IMR-90 (cell line): ENCODE measurements around the gene ADGRB3. TPM values are rescaled to one million over a fixed set of nuclear protein-coding genes. Genes with fewer than 3 reads are reported as not detected.

Experiments used
- ATAC-seq: fragments of 200-7000 bp; cut with Tn5 transposase; 2 replicates; pipeline ENCODE4 v1.9.1; 2020; ENCODE audit warnings: low read depth, mild to moderate bottlenecking, moderate library complexity
- BruUV-seq: library from RNA; stranded (reverse); fragments of 400-500 nt; replicated peaks from 2 replicates; lab custom pipeline; 2021; lab: Mats Ljungman, UMichigan
- CTCF ChIA-PET: fragments of 300-600 bp; formaldehyde crosslinking; extraction: SDS; loops from one replicate; lab custom pipeline; 2021; ENCODE audit warnings: antibody characterized with exemption; lab: Yijun Ruan, JAX
- POLR2A ChIA-PET: fragments of 300-600 bp; sonication (Branson Sonifier 250); formaldehyde crosslinking; loops from one replicate; lab custom pipeline; 2022; ENCODE audit warnings: antibody characterized with exemption; ENCODE audit not compliant: unreplicated experiment; lab: Charles Lee
- DNase-seq: peaks from one replicate; pipeline ENCODE4 v3.0.0; 2013
- H2AFZ ChIP-seq: replicated peaks from 2 replicates; pipeline ENCODE3; 2013; ENCODE audit warnings: low read length, mild to moderate bottlenecking; ENCODE audit not compliant: poor library complexity
- H2AK5ac ChIP-seq: 2 replicates; pipeline ENCODE4 v1.6.1; 2013; ENCODE audit warnings: low read depth, low read length, inconsistent platforms
- H2AK9ac ChIP-seq: replicated peaks from 2 replicates; pipeline ENCODE3; 2013; ENCODE audit warnings: mild to moderate bottlenecking, low read depth, low read length, moderate library complexity; ENCODE audit not compliant: poor library complexity
- H2BK120ac ChIP-seq: 2 replicates; pipeline ENCODE4 v1.6.1; 2013; ENCODE audit warnings: low read depth, low read length, inconsistent platforms
- H2BK15ac ChIP-seq: 3 replicates; pipeline ENCODE4 v1.6.1; 2013; ENCODE audit warnings: low read depth, low read length, inconsistent platforms
- H2BK20ac ChIP-seq: 2 replicates; pipeline ENCODE4 v1.6.1; 2013; ENCODE audit warnings: low read depth, mild to moderate bottlenecking, inconsistent platforms, low read length, moderate library complexity
- H2BK5ac ChIP-seq: 2 replicates; pipeline ENCODE4 v1.6.1; 2013; ENCODE audit warnings: mild to moderate bottlenecking, low read depth, low read length, inconsistent platforms; ENCODE audit not compliant: poor library complexity, severe bottlenecking
- H3K14ac ChIP-seq: replicated peaks from 2 replicates; pipeline ENCODE4 v1.6.1; 2013; ENCODE audit warnings: low read depth, low read length, inconsistent platforms
- H3K18ac ChIP-seq: 2 replicates; pipeline ENCODE4 v1.6.1; 2013; ENCODE audit warnings: low read depth, low read length, control low read depth
- H3K23ac ChIP-seq: 2 replicates; pipeline ENCODE4 v1.6.1; 2013; ENCODE audit warnings: low read depth, low read length, inconsistent platforms
- H3K27ac ChIP-seq: 2 replicates; pipeline ENCODE4 v1.5.1; 2013; ENCODE audit warnings: mild to moderate bottlenecking, control low read depth, low read length; ENCODE audit not compliant: insufficient read depth
- H3K27me3 ChIP-seq: 2 replicates; pipeline ENCODE4 v1.6.1; 2013; ENCODE audit warnings: low read length; ENCODE audit not compliant: control insufficient read depth, insufficient read depth
- H3K36me3 ChIP-seq: 2 replicates; pipeline ENCODE4 v1.6.1; 2013; ENCODE audit warnings: low read length, mixed read lengths; ENCODE audit not compliant: control insufficient read depth, insufficient read depth
- H3K4ac ChIP-seq: 2 replicates; pipeline ENCODE4 v1.6.1; 2013; ENCODE audit warnings: low read depth, low read length, inconsistent platforms
- H3K4me1 ChIP-seq: 2 replicates; pipeline ENCODE4 v1.6.1; 2013; ENCODE audit warnings: low read length, mixed read lengths; ENCODE audit not compliant: control insufficient read depth, insufficient read depth
- H3K4me2 ChIP-seq: 2 replicates; pipeline ENCODE4 v1.6.1; 2013; ENCODE audit warnings: low read depth, mild to moderate bottlenecking, control low read depth, low read length, moderate library complexity
- H3K4me3 ChIP-seq: 2 replicates; pipeline ENCODE4 v1.5.1; 2013; ENCODE audit warnings: low read depth, mild to moderate bottlenecking, control low read depth, low read length, moderate library complexity; ENCODE audit not compliant: insufficient read depth
- H3K56ac ChIP-seq: 2 replicates; pipeline ENCODE4 v1.6.1; 2013; ENCODE audit warnings: low read length, inconsistent platforms; ENCODE audit not compliant: insufficient read depth; ENCODE audit errors: extremely low read depth
- H3K79me1 ChIP-seq, 2 experiments: 2 replicates each; pipeline ENCODE4 v1.6.1; 2013; ENCODE audit warnings: low read length in 2 of 2, inconsistent platforms in 1 of 2, low read depth in 1 of 2
- H3K9ac ChIP-seq: 2 replicates; pipeline ENCODE4 v1.6.1; 2013; ENCODE audit warnings: low read depth, low read length, control low read depth
- H3K9me1 ChIP-seq: 2 replicates; pipeline ENCODE4 v1.6.1; 2013; ENCODE audit warnings: low read length, inconsistent platforms; ENCODE audit not compliant: insufficient read depth
- H3K9me3 ChIP-seq: 2 replicates; pipeline ENCODE4 v1.6.1; 2013; ENCODE audit warnings: low read length; ENCODE audit not compliant: control insufficient read depth, insufficient read depth
- H4K20me1 ChIP-seq: 2 replicates; pipeline ENCODE4 v1.6.1; 2013; ENCODE audit warnings: low read length, inconsistent platforms; ENCODE audit not compliant: insufficient read depth
- H4K5ac ChIP-seq: 2 replicates; pipeline ENCODE4 v1.6.1; 2013; ENCODE audit warnings: mild to moderate bottlenecking, low read depth, low read length, control low read depth
- H4K8ac ChIP-seq, 2 experiments: 2 replicates each; pipeline ENCODE4 v1.6.1; 2013; ENCODE audit warnings: low read depth in 2 of 2, low read length in 2 of 2, control low read depth in 1 of 2, inconsistent platforms in 1 of 2
- H4K91ac ChIP-seq: 2 replicates; pipeline ENCODE4 v1.6.1; 2013; ENCODE audit warnings: low read depth, low read length, inconsistent platforms; ENCODE audit not compliant: insufficient read depth
- BHLHE40 ChIP-seq: fragments of 150-350 bp; IDR thresholded peaks from 2 replicates; pipeline ENCODE4 v1.6.1; 2016; ENCODE audit warnings: mild to moderate bottlenecking, low read depth, low read length
- CEBPB ChIP-seq: IDR thresholded peaks from 2 replicates; pipeline ENCODE4 v1.6.1; 2012; ENCODE audit warnings: low read depth, low read length, improper control_type of control experiment
- CHD1 ChIP-seq: IDR thresholded peaks from 2 replicates; pipeline ENCODE4 v1.6.1; 2012; ENCODE audit warnings: low read depth, low read length, improper control_type of control experiment
- ELK1 ChIP-seq: fragments of 150-350 bp; IDR thresholded peaks from 2 replicates; pipeline ENCODE4 v1.6.1; 2016; ENCODE audit warnings: low read depth, mild to moderate bottlenecking, low read length, moderate library complexity, borderline replicate concordance
- FOS ChIP-seq: fragments of 150-350 bp; IDR thresholded peaks from 2 replicates; pipeline ENCODE4 v1.6.1; 2016; ENCODE audit warnings: low read depth, low read length
- MAFK ChIP-seq: IDR thresholded peaks from 2 replicates; pipeline ENCODE4 v1.6.1; 2012; ENCODE audit warnings: low read depth, low read length, improper control_type of control experiment
- MAZ ChIP-seq: IDR thresholded peaks from 2 replicates; pipeline ENCODE4 v1.6.1; 2012; ENCODE audit warnings: low read depth, mild to moderate bottlenecking, low read length, improper control_type of control experiment, moderate library complexity, borderline replicate concordance
- MXI1 ChIP-seq: IDR thresholded peaks from 2 replicates; pipeline ENCODE4 v1.6.1; 2012; ENCODE audit warnings: low read depth, mild to moderate bottlenecking, low read length, moderate library complexity, borderline replicate concordance
- NFE2L2 ChIP-seq: fragments of 150-350 bp; IDR thresholded peaks from 2 replicates; pipeline ENCODE4 v1.6.1; 2016; ENCODE audit warnings: low read depth, mild to moderate bottlenecking, low read length
- POLR2A ChIP-seq: IDR thresholded peaks from 2 replicates; pipeline ENCODE4 v1.6.1; 2012; ENCODE audit warnings: mild to moderate bottlenecking, low read depth, low read length
- RAD21 ChIP-seq: IDR thresholded peaks from 2 replicates; pipeline ENCODE4 v1.6.1; 2012; ENCODE audit warnings: low read length, improper control_type of control experiment
- RCOR1 ChIP-seq: IDR thresholded peaks from 2 replicates; pipeline ENCODE4 v1.6.1; 2012; ENCODE audit warnings: mild to moderate bottlenecking, low read length, improper control_type of control experiment; ENCODE audit not compliant: insufficient replicate concordance
- RFX5 ChIP-seq: IDR thresholded peaks from 2 replicates; pipeline ENCODE4 v1.8.0; 2012; ENCODE audit warnings: low read depth, mild to moderate bottlenecking, low read length, moderate library complexity
- SMC3 ChIP-seq: fragments of 150-350 bp; IDR thresholded peaks from 2 replicates; pipeline ENCODE4 v1.6.1; 2016; ENCODE audit warnings: low read depth, mild to moderate bottlenecking, antibody characterized with exemption, low read length, moderate library complexity
- WGBS, 2 experiments: methylation state at CpG; one replicate each; pipeline versions ENCODE4 v1.1.5 to v1.1.7; 2013; ENCODE audit warnings: missing lambda C conversion rate in 2 of 2; ENCODE audit not compliant: insufficient read length in 1 of 2; ENCODE audit errors: extremely low coverage in 2 of 2; 5-methylcytosine and 5-hydroxymethylcytosine counted together
- dilution Hi-C: fragments of 300-500 bp; cut with HindIII; formaldehyde crosslinking; loops from one replicate; pipeline ENCODE4 v1.14.3; 2018; ENCODE audit warnings: low sequenced_read_pairs; ENCODE audit not compliant: unreplicated experiment
- in situ Hi-C: fragments of 300-500 bp; cut with MboI; formaldehyde crosslinking; loops from 3 replicates; pipeline ENCODE4 v1.14.3; 2019; ENCODE audit warnings: low sequenced_read_pairs, inconsistent platforms, mixed read lengths
- intact Hi-C: fragments of 100-400 bp; cut with micrococcal nuclease; formaldehyde crosslinking; loops from 2 replicates; pipeline ENCODE4 v1.10.0; 2022
- polyA plus RNA-seq, 3 experiments: library from polyadenylated mRNA; depleted of rRNA; stranded (reverse); fragments of >200 nt; gene quantifications; 2 replicates each; pipeline ENCODE4 v1.2.3, GENCODE V29; 2012; ENCODE audit warnings: low replicate concordance in 1 of 3
- total RNA-seq: library from RNA; depleted of rRNA; stranded (reverse); fragments of >200 nt; gene quantifications from 2 replicates; pipeline ENCODE4 v1.2.3, GENCODE V29; 2012
- TF ChIP-seq, protein P1 (sequence below): conservative IDR thresholded peaks from 2 replicates; pipeline ENCODE4 v1.5.1; 2012; ENCODE audit warnings: mild to moderate bottlenecking, low read depth, low read length, improper control_type of control experiment
- TF ChIP-seq, protein P2 (sequence below): fragments of 150-350 bp; IDR thresholded peaks from 2 replicates; pipeline ENCODE4 v1.6.1; 2017; ENCODE audit warnings: mild to moderate bottlenecking, antibody characterized with exemption, low read length, low read depth

Gene ADGRB3
- total and polyA plus RNA-seq, 2 of the 4 experiments (the other 2 are of a cell fraction): not detected

GRCh38 chr6:69279805-69280204, 644.7 kb downstream of the ADGRB3 start:
- no peak for DNase-seq
- H3K14ac ChIP-seq: no peak overlapping the region

More at GRCh38 chr6:69279805-69280204, 644.7 kb downstream of the ADGRB3 start:
- ChIA-PET CTCF (no interaction called here), POLR2A (no interaction called here)
- in situ Hi-C loops: no loop called here
- dilution Hi-C loops: no loop called here
- Histone ChIP-seq H2BK15ac (no peak overlapping the region), H3K9ac (no peak overlapping the region), H3K36me3 (no peaks in the 10 kb centered on the region), H3K4me2 (no peak overlapping the region), H3K9me1 (no peaks in the 10 kb centered on the region), H2AK9ac (no peak overlapping the region), H4K8ac (no peak overlapping the region), H2AFZ (no peak overlapping the region), H3K27me3 (no peaks in the 10 kb centered on the region), H3K4me1 (no peaks in the 10 kb centered on the region), H4K20me1 (no peaks in the 10 kb centered on the region), H3K4ac (no peak overlapping the region), H3K23ac (no peak overlapping the region), H2BK20ac (no peak overlapping the region), H2AK5ac (no peak overlapping the region), H3K9me3 (no peaks in the 10 kb centered on the region), H3K4me3 (no peak overlapping the region), H4K5ac (no peak overlapping the region), H4K91ac (no peak overlapping the region), H3K79me1 (no peaks in the 10 kb centered on the region), H3K56ac (no peak overlapping the region), H3K27ac (no peak overlapping the region), H2BK5ac (no peak overlapping the region), H3K18ac (no peak overlapping the region), H2BK120ac (no peak overlapping the region)
- no CpG with 5 or more reads among the region's 4 CpGs for WGBS, 2 experiments
- intact Hi-C loops: no loop called here
- ATAC-seq: no peak
- TF ChIP-seq BHLHE40: no peak
- TF ChIP-seq SMC3: no peak
- no peak for TF ChIP-seq RAD21
- no peak for TF ChIP-seq MXI1
- TF ChIP-seq, protein P1, sequence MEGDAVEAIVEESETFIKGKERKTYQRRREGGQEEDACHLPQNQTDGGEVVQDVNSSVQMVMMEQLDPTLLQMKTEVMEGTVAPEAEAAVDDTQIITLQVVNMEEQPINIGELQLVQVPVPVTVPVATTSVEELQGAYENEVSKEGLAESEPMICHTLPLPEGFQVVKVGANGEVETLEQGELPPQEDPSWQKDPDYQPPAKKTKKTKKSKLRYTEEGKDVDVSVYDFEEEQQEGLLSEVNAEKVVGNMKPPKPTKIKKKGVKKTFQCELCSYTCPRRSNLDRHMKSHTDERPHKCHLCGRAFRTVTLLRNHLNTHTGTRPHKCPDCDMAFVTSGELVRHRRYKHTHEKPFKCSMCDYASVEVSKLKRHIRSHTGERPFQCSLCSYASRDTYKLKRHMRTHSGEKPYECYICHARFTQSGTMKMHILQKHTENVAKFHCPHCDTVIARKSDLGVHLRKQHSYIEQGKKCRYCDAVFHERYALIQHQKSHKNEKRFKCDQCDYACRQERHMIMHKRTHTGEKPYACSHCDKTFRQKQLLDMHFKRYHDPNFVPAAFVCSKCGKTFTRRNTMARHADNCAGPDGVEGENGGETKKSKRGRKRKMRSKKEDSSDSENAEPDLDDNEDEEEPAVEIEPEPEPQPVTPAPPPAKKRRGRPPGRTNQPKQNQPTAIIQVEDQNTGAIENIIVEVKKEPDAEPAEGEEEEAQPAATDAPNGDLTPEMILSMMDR: no peak
- TF ChIP-seq RCOR1: no peak
- TF ChIP-seq ELK1: no peak
- no peak for TF ChIP-seq CHD1
- no peak for TF ChIP-seq POLR2A
- TF ChIP-seq, protein P2, sequence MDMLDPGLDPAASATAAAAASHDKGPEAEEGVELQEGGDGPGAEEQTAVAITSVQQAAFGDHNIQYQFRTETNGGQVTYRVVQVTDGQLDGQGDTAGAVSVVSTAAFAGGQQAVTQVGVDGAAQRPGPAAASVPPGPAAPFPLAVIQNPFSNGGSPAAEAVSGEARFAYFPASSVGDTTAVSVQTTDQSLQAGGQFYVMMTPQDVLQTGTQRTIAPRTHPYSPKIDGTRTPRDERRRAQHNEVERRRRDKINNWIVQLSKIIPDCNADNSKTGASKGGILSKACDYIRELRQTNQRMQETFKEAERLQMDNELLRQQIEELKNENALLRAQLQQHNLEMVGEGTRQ: no peak
- no peak for TF ChIP-seq MAZ
- TF ChIP-seq RFX5: no peak
- no peak for TF ChIP-seq NFE2L2
- no peak for TF ChIP-seq FOS
- TF ChIP-seq MAFK: no peak
- TF ChIP-seq CEBPB: no peak
- BruUV-seq: no TSS peak
